NB4 (cell line): ENCODE measurements around the gene ATP10A.
A peak's percentile ranks its signal among the peaks of the same experiment; 100 is the strongest.
"Not testable (repeated sequence)": the region's sequence is repeated elsewhere in the genome, so short reads cannot be mapped to it uniquely, and the experiment has no call there.

Experiments used
- DNase-seq: peaks from one replicate; pipeline ENCODE4 v3.0.0; 2010; ENCODE audit warnings: low read depth
- H3K4me3 ChIP-seq: one replicate; pipeline ENCODE4 v1.5.1; 2011; ENCODE audit warnings: mild to moderate bottlenecking, low read depth, low read length, moderate library complexity
- CTCF ChIP-seq: IDR thresholded peaks from one replicate; pipeline ENCODE4 v1.5.1; 2012; ENCODE audit warnings: low read depth, low read length
- MAX ChIP-seq: IDR thresholded peaks from 2 replicates; pipeline ENCODE4 v1.6.1; 2011; ENCODE audit warnings: low read depth, low read length
- MYC ChIP-seq: IDR thresholded peaks from 2 replicates; pipeline ENCODE4 v1.6.1; 2011; ENCODE audit warnings: low read depth, low read length
- POLR2A ChIP-seq: IDR thresholded peaks from 2 replicates; pipeline ENCODE4 v1.6.1; 2011; ENCODE audit warnings: mild to moderate bottlenecking; ENCODE audit not compliant: insufficient read length; ENCODE audit errors: extremely low read depth

ATP10A gene

GRCh38 chr15:25776071-25776746, 86.9 kb downstream of the ATP10A start:
- no peak for TF ChIP-seq CTCF
- TF ChIP-seq MAX: no peak
- no peak for TF ChIP-seq POLR2A
- no peak for TF ChIP-seq MYC
- no peak for DNase-seq
- H3K4me3 ChIP-seq: no peak overlapping the region

DNA sequence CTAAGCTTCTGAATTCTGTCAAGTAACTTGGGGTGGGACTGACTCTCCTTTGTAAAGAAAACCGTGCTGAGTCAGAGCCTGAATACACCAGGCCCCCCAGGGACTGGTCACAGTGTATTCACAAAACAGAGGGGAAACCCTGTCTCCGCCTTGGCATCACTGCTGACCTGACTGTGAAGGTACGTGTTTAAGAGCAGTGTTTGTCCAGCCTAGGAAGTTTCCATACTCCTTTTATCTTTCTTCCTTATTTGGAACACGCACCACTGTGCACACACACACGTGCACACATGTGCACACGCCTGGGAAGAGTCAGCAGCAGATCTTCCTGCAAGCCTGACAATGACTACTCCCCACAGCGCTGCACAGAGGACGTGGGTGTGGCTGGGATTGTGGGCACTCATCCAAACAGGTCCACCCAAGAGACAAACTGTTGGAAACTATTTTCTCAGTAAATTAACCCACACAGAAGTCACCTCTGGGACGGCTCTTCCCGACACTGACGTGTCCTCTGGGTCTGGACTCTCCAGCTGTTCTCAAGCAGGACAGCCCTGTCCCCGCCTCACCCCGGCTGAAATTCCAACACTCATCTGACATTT, 87.7 kb downstream of the ATP10A start:
- no peak overlapping the region for H3K4me3 ChIP-seq
- peak; percentile 49 for DNase-seq
- TF ChIP-seq MYC (no peak), POLR2A (no peak), CTCF (no peak), MAX (no peak)

DNA sequence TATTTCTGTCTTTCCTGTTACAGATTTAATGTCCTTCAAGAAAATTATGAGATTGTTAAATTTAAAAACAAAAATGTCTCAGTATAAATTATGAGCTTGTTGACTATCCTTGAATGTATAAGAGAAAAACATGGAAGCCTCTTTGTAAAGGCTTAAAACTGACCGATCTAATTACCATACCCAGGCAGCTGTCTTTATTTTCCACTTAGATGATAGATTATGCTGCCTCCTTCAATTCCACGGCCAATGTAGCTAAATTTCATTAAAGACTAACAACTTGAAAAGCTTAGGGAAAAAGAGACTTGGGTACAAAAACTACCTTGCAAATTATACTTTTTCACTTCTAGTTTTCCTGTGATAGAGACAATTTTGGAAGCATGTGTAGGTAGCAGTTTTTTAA, 88.3 kb downstream of the ATP10A start:
- no peak for TF ChIP-seq MAX
- H3K4me3 ChIP-seq: no peak overlapping the region
- no peak for DNase-seq

DNA sequence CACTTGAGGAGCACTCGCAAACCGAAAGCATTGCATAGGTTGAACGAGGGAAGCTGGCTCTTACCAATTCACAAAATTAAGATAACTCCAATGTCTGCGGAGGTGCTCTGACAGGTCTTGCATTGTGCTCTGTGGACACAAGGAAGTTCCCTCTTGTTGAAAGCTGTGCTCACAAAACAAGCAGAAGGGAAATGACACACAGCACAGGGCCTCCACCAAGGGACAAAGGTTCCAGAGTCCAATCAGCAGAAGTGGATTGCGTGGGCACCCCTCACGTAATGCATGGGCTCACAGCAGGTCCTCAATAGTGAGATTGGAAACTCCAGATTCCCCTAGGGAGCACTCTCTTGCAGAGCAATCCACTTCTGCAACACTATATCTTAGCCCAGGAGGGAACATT, 89.9 kb downstream of the ATP10A start:
- TF ChIP-seq CTCF: no peak
- TF ChIP-seq MAX: no peak
- no peak overlapping the region for H3K4me3 ChIP-seq
- peak; percentile 5 for DNase-seq

DNA sequence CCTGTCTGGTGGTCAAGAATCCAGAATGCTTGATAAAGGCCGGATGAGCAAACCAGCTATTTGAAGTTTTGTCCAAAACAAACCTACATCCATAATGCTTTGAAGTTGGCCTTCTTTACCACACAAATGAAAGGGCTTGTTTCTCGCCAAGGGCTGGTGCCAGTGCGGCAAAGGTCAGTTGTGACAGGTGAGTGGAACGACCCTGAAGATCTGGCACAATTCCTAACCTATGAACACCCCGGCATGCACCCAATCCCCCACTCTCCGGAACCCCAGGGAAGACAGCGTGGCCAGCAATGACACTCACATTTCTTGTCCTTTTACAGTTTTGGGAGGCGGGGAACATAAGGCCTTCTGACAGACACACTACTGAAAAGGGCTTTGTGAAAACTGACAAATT, 90.6 kb downstream of the ATP10A start:
- DNase-seq: no peak
- H3K4me3 ChIP-seq: no peak overlapping the region
- TF ChIP-seq CTCF: no peak

- not testable (repeated sequence) for H3K4me3 ChIP-seq, DNase-seq
These were observed 91.4 kb downstream of the ATP10A start for GRCh38 chr15:25771736-25772135.

- no peak for DNase-seq
- H3K4me3 ChIP-seq: no peak overlapping the region
- TF ChIP-seq MYC (no peak), CTCF (no peak), MAX (no peak), POLR2A (no peak)
These were observed 91.8 kb downstream of the ATP10A start for GRCh38 chr15:25771338-25771706.
